Mucosa of gallbladder (tissue), 1 donor: Measurements from ENCODE around the gene SLC35D3. TPM values are rescaled to one million over a fixed set of nuclear protein-coding genes. Genes with fewer than 3 reads are reported as not detected.
"Not testable (repeated sequence)": the region's sequence is repeated elsewhere in the genome, so short reads cannot be mapped to it uniquely, and the experiment has no call there.

Experiments
- DNase-seq: peaks from one replicate; pipeline ENCODE4 v3.0.0-alpha.2; 2020; ENCODE audit warnings: low spot score
- total RNA-seq: library from RNA; stranded (reverse); gene quantifications from one replicate; pipeline ENCODE4 v1.2.1, GENCODE V29; 2021
- donor health status: DM: no; HTN: no; CAD: no.

The SLC35D3 gene
- total RNA-seq, 1 donor from 2014 or later: not detected

GRCh38 chr6:136964398-136964797 lies 42.3 kb downstream of the SLC35D3 start:
- no peak for DNase-seq

GRCh38 chr6:136967876-136968752 lies 46.0 kb downstream of the SLC35D3 start:
- peak; percentile 73 for DNase-seq

- no peak for DNase-seq
Observed at GRCh38 chr6:136968837-136969236, 46.7 kb downstream of the SLC35D3 start.

- DNase-seq: no peak
Observed at GRCh38 chr6:136969433-136969832, 47.3 kb downstream of the SLC35D3 start.

DNA sequence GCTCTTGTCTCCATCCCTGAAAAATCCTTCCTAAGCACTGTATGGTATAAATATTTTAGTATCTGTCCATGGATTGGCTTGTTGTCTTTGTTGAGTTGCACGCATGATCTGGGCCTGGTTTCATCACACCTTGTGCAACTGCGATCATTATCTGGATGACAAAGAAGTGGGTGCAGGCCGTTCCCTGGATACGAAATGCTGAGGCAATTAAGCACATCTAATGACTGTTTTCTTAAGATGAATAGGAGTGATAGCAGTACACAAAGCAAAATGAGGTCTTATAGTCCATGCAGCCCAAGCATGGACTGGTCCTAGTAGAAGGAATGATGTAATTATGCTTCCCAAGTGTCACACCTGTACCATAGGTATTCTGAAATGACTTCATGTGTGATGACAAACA lies 47.8 kb downstream of the SLC35D3 start:
- no peak for DNase-seq

- no peak for DNase-seq
Observed at GRCh38 chr6:136971609-136972008, 49.5 kb downstream of the SLC35D3 start.

DNA sequence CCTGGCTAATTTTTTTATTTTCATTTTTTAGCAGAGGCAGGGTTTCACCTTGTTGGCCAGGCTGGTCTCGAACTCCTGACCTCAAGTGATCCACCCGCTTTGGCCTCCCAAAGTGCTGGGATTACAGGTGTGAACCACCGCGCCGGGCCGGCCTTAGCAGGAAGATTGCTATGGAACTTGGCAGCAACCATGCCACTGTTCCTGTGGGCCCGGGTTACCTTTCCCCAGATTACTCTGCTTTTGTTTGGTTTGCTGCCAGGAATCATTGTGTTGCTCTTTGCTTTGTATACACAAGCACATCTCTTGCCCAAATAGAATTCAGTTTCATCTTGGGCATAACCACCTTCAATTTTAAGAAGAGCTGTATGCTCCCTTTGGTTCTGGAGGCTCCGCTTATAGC lies 51.7 kb downstream of the SLC35D3 start:
- not testable (repeated sequence) for DNase-seq

Other genes starting within 250 kb of the SLC35D3 start
- gene MAP3K5, start 129.8 kb upstream of the SLC35D3 start, total RNA-seq: 15.9 TPM
- 11.2 TPM for gene PEX7, start 99.7 kb upstream of the SLC35D3 start, total RNA-seq
- 15.1 TPM for gene IL20RA, start 122.7 kb downstream of the SLC35D3 start, total RNA-seq